Heart left ventricle (tissue), 13 donors: ENCODE data around the gene GPRIN1.

Experiments used
- POLR2A ChIP-seq, 2 donors: fragments of 450-650 bp; IDR thresholded peaks; one replicate each; pipeline ENCODE4 v1.6.1; 2017; ENCODE audit warnings: antibody characterized with exemption in 2 of 2, mild to moderate bottlenecking in 2 of 2, moderate library complexity in 2 of 2
- TF ChIP-seq, protein P1 (sequence below), 12 donors: fragments of 200-600 bp; sonication (generic) in 4 of 12; IDR thresholded peaks; one replicate each; pipeline versions ENCODE4 v1.5.0 to v1.8.0; 2018 to 2022; ENCODE audit warnings: antibody characterized with exemption in 12 of 12, mild to moderate bottlenecking in 5 of 12
- donor health status: ischemic (EF 13 %, LVEDD 7.1; RV severe dilation, severe dysfunction).
- donor health status: DM: no; HTN: yes; CAD: no.
- donor health status: DM: no; HTN: no; CAD: no.
- donor health status: ischemic (EF 25% LVEDD 6.9; RV normal size, moderate dysfunction).
- donor health status: ischemic (EF 25% LVEDD 5.7; RV mildly dilated, moderate dysfunction).
- donor health status: ischemic (EF 35%, LVEDD 5.7; RV mildly dilated, moderate dysfunction).
- donor health status: nonischemic (EF 11% LVEDD 7.7; RV severe dilation, severe dysfunction).
- donor health status: DM: yes; HTN: yes; CAD: no.
- donor health status: PGD.
- donor health status: ischemic (EF 29% LVEDD 5.4; RV normal size, mild dysfunction).
- donor health status: nonischemic (EF 23%, LVEDD 6.1; RV moderate dilation, normal function).

- TF ChIP-seq, protein P1, sequence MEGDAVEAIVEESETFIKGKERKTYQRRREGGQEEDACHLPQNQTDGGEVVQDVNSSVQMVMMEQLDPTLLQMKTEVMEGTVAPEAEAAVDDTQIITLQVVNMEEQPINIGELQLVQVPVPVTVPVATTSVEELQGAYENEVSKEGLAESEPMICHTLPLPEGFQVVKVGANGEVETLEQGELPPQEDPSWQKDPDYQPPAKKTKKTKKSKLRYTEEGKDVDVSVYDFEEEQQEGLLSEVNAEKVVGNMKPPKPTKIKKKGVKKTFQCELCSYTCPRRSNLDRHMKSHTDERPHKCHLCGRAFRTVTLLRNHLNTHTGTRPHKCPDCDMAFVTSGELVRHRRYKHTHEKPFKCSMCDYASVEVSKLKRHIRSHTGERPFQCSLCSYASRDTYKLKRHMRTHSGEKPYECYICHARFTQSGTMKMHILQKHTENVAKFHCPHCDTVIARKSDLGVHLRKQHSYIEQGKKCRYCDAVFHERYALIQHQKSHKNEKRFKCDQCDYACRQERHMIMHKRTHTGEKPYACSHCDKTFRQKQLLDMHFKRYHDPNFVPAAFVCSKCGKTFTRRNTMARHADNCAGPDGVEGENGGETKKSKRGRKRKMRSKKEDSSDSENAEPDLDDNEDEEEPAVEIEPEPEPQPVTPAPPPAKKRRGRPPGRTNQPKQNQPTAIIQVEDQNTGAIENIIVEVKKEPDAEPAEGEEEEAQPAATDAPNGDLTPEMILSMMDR (IDR thresholded peaks at IDR 0.05) = no peak
- TF ChIP-seq POLR2A (IDR thresholded peaks at IDR 0.05) = no peak
Measured at GRCh38 chr5:176642675-176643490, 32.9 kb upstream of the GPRIN1 start.
